Activated gamma-delta T cell treated with Interleukin-2 at 50 U/mL for 16 hours (primary cell): ENCODE data around the gene USP25.
"Not testable (repeated sequence)": the region's sequence is repeated elsewhere in the genome, so short reads cannot be mapped to it uniquely, and the experiment has no call there.

Source experiments
- DNase-seq: peaks from one replicate; pipeline ENCODE4 v3.0.0-alpha.2; 2020

The USP25 gene

GRCh38 chr21:15732290-15732995 is 2.7 kb downstream of the USP25 start:
- no peak for DNase-seq

- no peak for DNase-seq
Observed at GRCh38 chr21:15732996-15733329, 3.2 kb downstream of the USP25 start.

- no peak for DNase-seq
Observed at GRCh38 chr21:15735409-15735808, 5.6 kb downstream of the USP25 start.

- DNase-seq: not testable (repeated sequence)
Observed at GRCh38 chr21:15735931-15736330, 6.1 kb downstream of the USP25 start.

GRCh38 chr21:15738779-15739178 is 9.0 kb downstream of the USP25 start:
- not testable (repeated sequence) for DNase-seq

GRCh38 chr21:15740383-15740782 is 10.6 kb downstream of the USP25 start:
- DNase-seq: no peak

GRCh38 chr21:15741510-15741909 is 11.7 kb downstream of the USP25 start:
- DNase-seq: no peak

- no peak for DNase-seq
Observed at GRCh38 chr21:15742052-15742670, 12.4 kb downstream of the USP25 start.

- no peak for DNase-seq
Observed at GRCh38 chr21:15742694-15743093, 12.9 kb downstream of the USP25 start.

- no peak for DNase-seq
Observed at GRCh38 chr21:15743593-15743992, 13.8 kb downstream of the USP25 start.

- DNase-seq: no peak
Observed at GRCh38 chr21:15744926-15745325, 15.1 kb downstream of the USP25 start.

- no peak for DNase-seq
Observed at GRCh38 chr21:15748586-15748985, 18.8 kb downstream of the USP25 start.

GRCh38 chr21:15749082-15749860 is 19.5 kb downstream of the USP25 start:
- no peak for DNase-seq

GRCh38 chr21:15749861-15750159 is 20.0 kb downstream of the USP25 start:
- DNase-seq: no peak

GRCh38 chr21:15751037-15751436 is 21.3 kb downstream of the USP25 start:
- DNase-seq: no peak

GRCh38 chr21:15751546-15751945 is 21.8 kb downstream of the USP25 start:
- no peak for DNase-seq

GRCh38 chr21:15752763-15753407 is 23.1 kb downstream of the USP25 start:
- DNase-seq: no peak

GRCh38 chr21:15753741-15754140 is 24.0 kb downstream of the USP25 start:
- DNase-seq: no peak

- DNase-seq: no peak
Observed at GRCh38 chr21:15754640-15755039, 24.9 kb downstream of the USP25 start.

GRCh38 chr21:15755125-15755524 is 25.3 kb downstream of the USP25 start:
- DNase-seq: no peak

- no peak for DNase-seq
Observed at GRCh38 chr21:15759469-15759868, 29.7 kb downstream of the USP25 start.

GRCh38 chr21:15761507-15762100 is 31.8 kb downstream of the USP25 start:
- DNase-seq: no peak

GRCh38 chr21:15763359-15763758 is 33.6 kb downstream of the USP25 start:
- no peak for DNase-seq
